Activated CD8-positive, alpha-beta T cell treated with anti-CD3 and anti-CD28 coated beads, Interleukin-2, amount 10 ng/mL, durations not matched to agents 7 days and 5 days (primary cell): ENCODE data around the gene RPUSD3. TPM values are rescaled to one million over a fixed set of nuclear protein-coding genes. Genes with fewer than 3 reads are reported as not detected.
"Not testable (repeated sequence)": the region's sequence is repeated elsewhere in the genome, so short reads cannot be mapped to it uniquely, and the experiment has no call there.

ENCODE experiments used
- ATAC-seq: fragments of 150-1000 bp; cut with Tn5 transposase; one replicate; pipeline ENCODE4 v1.10.0; 2021; ENCODE audit warnings: moderate library complexity
- CTCF ChIA-PET: fragments of 350-600 bp; sonication (Branson Sonifier 250); formaldehyde crosslinking; loops from one replicate; lab custom pipeline; 2021; ENCODE audit warnings: antibody characterized with exemption; lab: Charles Lee
- POLR2A ChIA-PET: fragments of 350-600 bp; sonication (Branson Sonifier 250); formaldehyde crosslinking; loops from one replicate; lab custom pipeline; 2021; ENCODE audit warnings: antibody characterized with exemption; lab: Charles Lee
- DNase-seq: peaks from one replicate; pipeline ENCODE4 v3.0.0-alpha.2; 2020
- H3K27ac Mint-ChIP-seq: one replicate; pipeline ENCODE4 v1.8.0; 2021; ENCODE audit warnings: mild to moderate bottlenecking, mixed read lengths
- H3K27me3 Mint-ChIP-seq: one replicate; pipeline ENCODE4 v1.8.0; 2021; ENCODE audit warnings: low read depth, mixed read lengths
- H3K36me3 Mint-ChIP-seq: one replicate; pipeline ENCODE4 v1.8.0; 2021; ENCODE audit warnings: low read depth, mixed read lengths
- H3K4me1 Mint-ChIP-seq: one replicate; pipeline ENCODE4 v1.8.0; 2021; ENCODE audit warnings: low read depth, mixed read lengths
- H3K4me3 Mint-ChIP-seq: one replicate; pipeline ENCODE4 v1.8.0; 2021; ENCODE audit warnings: mild to moderate bottlenecking, mixed read lengths
- H3K9me3 Mint-ChIP-seq: one replicate; pipeline ENCODE4 v1.8.0; 2022; ENCODE audit warnings: mixed read lengths; ENCODE audit not compliant: insufficient read depth
- total RNA-seq, 2 experiments: library from RNA; stranded (reverse); gene quantifications; one replicate each; pipeline ENCODE4 v1.2.3, GENCODE V29; 2021

Gene RPUSD3
- total RNA-seq, 2 experiments from 2014 or later = 48.4 to 49.7 TPM

GRCh38 chr3:9848860-9849259 lies 5.1 kb upstream of the RPUSD3 start:
- H3K4me3 Mint-ChIP-seq = not testable (repeated sequence)
- H3K4me1 Mint-ChIP-seq = peaks cover 22% of the 10 kb centered on the region
- peak; percentile 33 for DNase-seq

GRCh38 chr3:9847870-9848269 lies 4.1 kb upstream of the RPUSD3 start:
- ChIA-PET POLR2A (interaction anchor here (1.8 kb wide), 1 partner anchor 43 kb away, joined by 6 read pairs; the partner anchor contains the start of gene JAGN1), CTCF (interaction anchor here (1.4 kb wide), 3 partner anchors 16 to 86 kb away, joined by 4 to 8 read pairs (median 5); partner anchors contain the start of gene CRELD1)
- H3K4me1 Mint-ChIP-seq = peaks cover 21% of the 10 kb centered on the region
- not testable (repeated sequence) for H3K9me3 Mint-ChIP-seq, ATAC-seq, DNase-seq, H3K36me3 Mint-ChIP-seq, H3K27ac Mint-ChIP-seq, H3K4me3 Mint-ChIP-seq, H3K27me3 Mint-ChIP-seq

More at GRCh38 chr3:9848860-9849259, 5.1 kb upstream of the RPUSD3 start:
- H3K36me3 Mint-ChIP-seq, POLR2A ChIA-PET, H3K9me3 Mint-ChIP-seq, ATAC-seq, H3K27ac Mint-ChIP-seq, H3K27me3 Mint-ChIP-seq: not testable (repeated sequence)
- CTCF ChIA-PET = interaction anchor here (0.6 to 1.5 kb wide), 14 partner anchors 9 to 177 kb away, joined by 3 to 8 read pairs (median 3); partner anchors contain the start of genes ARPC4, CRELD1 and TADA3

- ATAC-seq = no peak
- Mint-ChIP-seq H3K36me3 (peaks cover 9% of the 10 kb centered on the region), H3K27ac (no peak overlapping the region), H3K4me1 (peaks cover 27% of the 10 kb centered on the region), H3K27me3 (peaks cover 6% of the 10 kb centered on the region), H3K9me3 (no peaks in the 10 kb centered on the region), H3K4me3 (no peak overlapping the region)
- no peak for DNase-seq
- ChIA-PET POLR2A (interaction anchor here (0.8 to 1.8 kb wide), 2 partner anchors 44 to 116 kb away, joined by 3 to 6 read pairs; partner anchors contain the start of gene JAGN1), CTCF (interaction anchor here (0.7 kb wide), 1 partner anchor 66 kb away, joined by 3 read pairs; no protein-coding TSS in a partner anchor)
These were observed 3.2 kb upstream of the RPUSD3 start for GRCh38 chr3:9846931-9847488.

GRCh38 chr3:9846231-9846630 lies 2.4 kb upstream of the RPUSD3 start:
- ChIA-PET POLR2A (interaction anchor here (0.6 to 1.8 kb wide), 3 partner anchors 39 to 115 kb away, joined by 3 to 6 read pairs (median 3); partner anchors contain the start of gene JAGN1), CTCF (interaction anchor here (1.2 to 1.5 kb wide), 2 partner anchors 8 to 87 kb away, joined by 3 to 4 read pairs; no protein-coding TSS in a partner anchor)
- no peaks in the 10 kb centered on the region for H3K9me3 Mint-ChIP-seq
- peaks cover 14% of the 10 kb centered on the region for H3K36me3 Mint-ChIP-seq
- peaks cover 30% of the 10 kb centered on the region for H3K4me1 Mint-ChIP-seq
- H3K27me3 Mint-ChIP-seq = peaks cover 1% of the 10 kb centered on the region
- no peak overlapping the region for H3K4me3 Mint-ChIP-seq
- no peak overlapping the region for H3K27ac Mint-ChIP-seq
- DNase-seq (no peak), ATAC-seq (no peak)

GRCh38 chr3:9841015-9841414 lies 2.8 kb downstream of the RPUSD3 start:
- ChIA-PET POLR2A (interaction anchor here (1.2 kb wide), 1 partner anchor 26 kb away, joined by 5 read pairs; no protein-coding TSS in a partner anchor), CTCF (interaction anchor here (1.3 to 1.9 kb wide), 3 partner anchors 13 to 142 kb away, joined by 3 to 6 read pairs (median 6); partner anchors contain the start of gene CRELD1)
- no peaks in the 10 kb centered on the region for H3K27me3 Mint-ChIP-seq
- H3K27ac Mint-ChIP-seq = no peak overlapping the region
- H3K36me3 Mint-ChIP-seq = peaks cover 33% of the 10 kb centered on the region
- H3K9me3 Mint-ChIP-seq = no peaks in the 10 kb centered on the region
- H3K4me3 Mint-ChIP-seq = no peak overlapping the region
- DNase-seq (no peak), ATAC-seq (no peak)
- peaks cover 27% of the 10 kb centered on the region for H3K4me1 Mint-ChIP-seq

GRCh38 chr3:9838856-9839255 lies 5.0 kb downstream of the RPUSD3 start:
- H3K36me3 Mint-ChIP-seq = peaks cover 47% of the 10 kb centered on the region
- DNase-seq (no peak), ATAC-seq (no peak)
- no peak overlapping the region for H3K4me3 Mint-ChIP-seq
- POLR2A ChIA-PET = interaction anchor here (0.6 kb wide), 1 partner anchor 45 kb away, joined by 4 read pairs; no protein-coding TSS in a partner anchor
- no peaks in the 10 kb centered on the region for H3K27me3 Mint-ChIP-seq
- H3K4me1 Mint-ChIP-seq = peaks cover 14% of the 10 kb centered on the region
- H3K9me3 Mint-ChIP-seq = no peaks in the 10 kb centered on the region
- CTCF ChIA-PET = no interaction called here
- H3K27ac Mint-ChIP-seq = no peak overlapping the region

GRCh38 chr3:9837701-9838582 lies 5.9 kb downstream of the RPUSD3 start:
- DNase-seq (no peak), ATAC-seq (no peak)
- peaks cover 10% of the 10 kb centered on the region for H3K4me1 Mint-ChIP-seq
- H3K27ac Mint-ChIP-seq = no peak overlapping the region
- CTCF ChIA-PET = interaction anchor here (1.2 kb wide), 1 partner anchor 11 kb away, joined by 3 read pairs; no protein-coding TSS in a partner anchor
- POLR2A ChIA-PET = no interaction called here
- H3K27me3 Mint-ChIP-seq = no peaks in the 10 kb centered on the region
- H3K9me3 Mint-ChIP-seq = no peaks in the 10 kb centered on the region
- H3K4me3 Mint-ChIP-seq = no peak overlapping the region
- H3K36me3 Mint-ChIP-seq = peaks cover 49% of the 10 kb centered on the region

GRCh38 chr3:9834520-9835380 lies 9.1 kb downstream of the RPUSD3 start:
- peaks cover 40% of the 10 kb centered on the region for H3K36me3 Mint-ChIP-seq
- H3K27me3 Mint-ChIP-seq = no peaks in the 10 kb centered on the region
- no peak for DNase-seq
- ATAC-seq = no peak
- no peak overlapping the region for H3K27ac Mint-ChIP-seq
- H3K9me3 Mint-ChIP-seq = no peaks in the 10 kb centered on the region
- ChIA-PET POLR2A (interaction anchor here (1.6 kb wide), 1 partner anchor 25 kb away, joined by 4 read pairs; the partner anchor contains the start of gene TTLL3), CTCF (no interaction called here)
- no peak overlapping the region for H3K4me3 Mint-ChIP-seq
- H3K4me1 Mint-ChIP-seq = peaks cover 6% of the 10 kb centered on the region

- H3K27ac Mint-ChIP-seq = no peak overlapping the region
- DNase-seq = no peak
- POLR2A ChIA-PET = no interaction called here
- H3K9me3 Mint-ChIP-seq = no peaks in the 10 kb centered on the region
- no peaks in the 10 kb centered on the region for H3K27me3 Mint-ChIP-seq
- peaks cover 6% of the 10 kb centered on the region for H3K4me1 Mint-ChIP-seq
- no peak for ATAC-seq
- no peak overlapping the region for H3K4me3 Mint-ChIP-seq
- CTCF ChIA-PET = interaction anchor here (1.7 kb wide), 1 partner anchor 100 kb away, joined by 5 read pairs; no protein-coding TSS in a partner anchor
- peaks cover 46% of the 10 kb centered on the region for H3K36me3 Mint-ChIP-seq
These were observed 10.7 kb downstream of the RPUSD3 start for GRCh38 chr3:9833078-9833477.

- Mint-ChIP-seq H3K27me3 (no peaks in the 10 kb centered on the region), H3K4me3 (no peak overlapping the region), H3K27ac (no peak overlapping the region), H3K4me1 (peaks cover 14% of the 10 kb centered on the region), H3K9me3 (no peaks in the 10 kb centered on the region), H3K36me3 (peaks cover 51% of the 10 kb centered on the region)
- ChIA-PET CTCF (interaction anchor here (0.8 to 1.4 kb wide), 4 partner anchors 17 to 104 kb away, joined by 3 to 8 read pairs (median 4); no protein-coding TSS in a partner anchor), POLR2A (interaction anchor here (0.9 to 1.6 kb wide), 3 partner anchors 13 to 39 kb away, joined by 3 read pairs; partner anchors contain the start of genes ARPC4, RPUSD3 and TADA3)
- DNase-seq = no peak
- ATAC-seq = no peak
These were observed 12.6 kb downstream of the RPUSD3 start for GRCh38 chr3:9831253-9831652.
